GM18870 (cell line): ENCODE measurements around the gene BUB3.

Experiments
- ATAC-seq: cut with Tn5 transposase; IDR thresholded peaks from one replicate; pipeline ENCODE4 v1.9.1; 2021; ENCODE audit warnings: moderate library complexity; ENCODE audit not compliant: unreplicated experiment

Gene BUB3

GRCh38 chr10:123140983-123141390 lies 13.2 kb upstream of the BUB3 start:
- ATAC-seq: no peak

GRCh38 chr10:123141791-123142700 lies 12.2 kb upstream of the BUB3 start:
- ATAC-seq: no peak

- no peak for ATAC-seq
These were observed 11.5 kb upstream of the BUB3 start for GRCh38 chr10:123142701-123143161.

GRCh38 chr10:123143162-123143824 lies 10.9 kb upstream of the BUB3 start:
- ATAC-seq: no peak

- ATAC-seq: no peak
These were observed 10.4 kb upstream of the BUB3 start for GRCh38 chr10:123143825-123144168.

GRCh38 chr10:123144697-123145541 lies 9.3 kb upstream of the BUB3 start:
- no peak for ATAC-seq

- no peak for ATAC-seq
These were observed 8.6 kb upstream of the BUB3 start for GRCh38 chr10:123145542-123146012.

GRCh38 chr10:123146013-123146893 lies 7.9 kb upstream of the BUB3 start:
- ATAC-seq: no peak

GRCh38 chr10:123146894-123147634 lies 7.1 kb upstream of the BUB3 start:
- no peak for ATAC-seq

GRCh38 chr10:123147635-123148413 lies 6.4 kb upstream of the BUB3 start, which contains the start of gene HMX2:
Gene HMX2, plus strand, starts transcription at chr10:123148136. Its CDS starts 243 bp downstream, at chr10:123148379.
- ATAC-seq: no peak

GRCh38 chr10:123148414-123149161 lies 5.6 kb upstream of the BUB3 start:
- no peak for ATAC-seq

- no peak for ATAC-seq
These were observed 5.0 kb upstream of the BUB3 start for GRCh38 chr10:123149162-123149567.

GRCh38 chr10:123149568-123150270 lies 4.5 kb upstream of the BUB3 start:
- ATAC-seq: no peak

GRCh38 chr10:123150271-123150985 lies 3.8 kb upstream of the BUB3 start:
- no peak for ATAC-seq

GRCh38 chr10:123150986-123151736 lies 3.0 kb upstream of the BUB3 start:
- no peak for ATAC-seq

- no peak for ATAC-seq
These were observed 2.5 kb upstream of the BUB3 start for GRCh38 chr10:123151737-123152135.
